Subcutaneous abdominal adipose tissue (tissue), 5 donors: ENCODE data around the gene HSFX1.

Experiments
- H3K27ac ChIP-seq: one replicate; pipeline ENCODE4 v1.7.0; 2013; ENCODE audit warnings: low read depth, mild to moderate bottlenecking, inconsistent platforms, low read length, moderate library complexity
- H3K27me3 ChIP-seq, 5 donors: one replicate each; pipeline ENCODE4 v1.7.0; 2013; ENCODE audit warnings: low read length in 5 of 5, inconsistent platforms in 1 of 5; ENCODE audit not compliant: control insufficient read depth in 5 of 5, insufficient read depth in 4 of 5
- H3K36me3 ChIP-seq, 5 donors: one replicate each; pipeline ENCODE4 v1.7.0; 2013; ENCODE audit warnings: low read length in 5 of 5; ENCODE audit not compliant: control insufficient read depth in 5 of 5, insufficient read depth in 5 of 5
- H3K4me1 ChIP-seq, 5 donors: one replicate each; pipeline ENCODE4 v1.7.0; 2013; ENCODE audit warnings: low read length in 5 of 5, mild to moderate bottlenecking in 3 of 5, moderate library complexity in 1 of 5; ENCODE audit not compliant: control insufficient read depth in 5 of 5, insufficient read depth in 5 of 5
- H3K4me3 ChIP-seq, 5 donors: one replicate each; pipeline ENCODE4 v1.7.0; 2013; ENCODE audit warnings: low read length in 5 of 5, low read depth in 1 of 5
- H3K9ac ChIP-seq, 5 donors: one replicate each; pipeline ENCODE4 v1.7.0; 2013; ENCODE audit warnings: low read length in 5 of 5, mild to moderate bottlenecking in 4 of 5, moderate library complexity in 3 of 5
- H3K9me3 ChIP-seq, 5 donors: one replicate each; pipeline ENCODE4 v1.7.0; 2013; ENCODE audit warnings: low read length in 5 of 5; ENCODE audit not compliant: control insufficient read depth in 5 of 5
- donor health status: healthy.
- donor health status: healthy.
- donor health status: healthy.
- donor health status: healthy.
- donor health status: healthy.

HSFX1 gene

DNA sequence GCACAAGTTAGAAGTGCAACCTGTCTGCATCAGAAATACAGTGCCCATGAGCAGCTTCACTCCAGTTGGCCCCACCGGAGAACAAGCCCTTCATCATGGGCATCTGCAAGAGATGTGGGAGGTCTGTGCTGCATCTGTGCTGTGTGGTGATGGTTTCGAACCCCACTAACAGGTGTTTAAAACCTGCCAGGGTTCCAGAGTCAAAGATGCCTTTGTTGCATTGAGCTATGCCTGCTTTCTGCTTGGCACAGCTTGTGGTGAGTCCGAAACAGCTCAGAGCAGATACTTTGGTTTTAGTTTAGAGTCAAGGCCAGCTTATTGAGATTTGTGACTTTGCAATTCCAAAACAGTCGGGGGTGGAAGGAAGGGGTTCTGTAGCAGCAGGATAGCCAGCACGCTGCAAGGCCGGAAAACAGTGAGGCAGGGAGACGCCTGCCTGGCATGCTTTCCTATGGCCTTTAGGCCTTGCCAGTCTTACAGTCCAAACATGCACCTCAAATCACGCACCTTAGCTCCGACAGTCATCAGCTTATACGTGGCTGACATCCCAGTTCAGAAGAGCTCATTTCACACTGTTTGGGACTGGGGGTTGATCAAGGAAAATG lies 29.7 kb downstream of the HSFX1 start:
- no peaks in the 10 kb centered on the region for H3K36me3 ChIP-seq
- H3K9ac ChIP-seq, result no peak overlapping the region
- H3K27ac ChIP-seq, result no peak overlapping the region
- H3K4me3 ChIP-seq, result no peak overlapping the region
- H3K9me3 ChIP-seq, result peaks cover 0 to 4% (median 0%) of the 10 kb centered on the region in 5 donors
- no peaks in the 10 kb centered on the region for H3K4me1 ChIP-seq
- H3K27me3 ChIP-seq, result peaks cover 0 to 13% (median 8%) of the 10 kb centered on the region in 5 donors

- Histone ChIP-seq H3K27ac (no peak overlapping the region), H3K36me3 (no peaks in the 10 kb centered on the region), H3K27me3 (peaks cover 0 to 13% (median 8%) of the 10 kb centered on the region in 5 donors), H3K4me3 (no peak overlapping the region), H3K4me1 (no peaks in the 10 kb centered on the region), H3K9ac (no peak overlapping the region), H3K9me3 (peaks cover 0 to under 1% (median 0%) of the 10 kb centered on the region in 5 donors)
These were observed 30.2 kb downstream of the HSFX1 start for GRCh38 chrX:149804102-149804501.

GRCh38 chrX:149807747-149808458 lies 34.0 kb downstream of the HSFX1 start:
- Histone ChIP-seq H3K9ac (no peak overlapping the region), H3K36me3 (no peaks in the 10 kb centered on the region), H3K4me3 (no peak overlapping the region), H3K27ac (no peak overlapping the region), H3K9me3 (no peaks in the 10 kb centered on the region), H3K4me1 (peaks cover 0 to 2% (median 0%) of the 10 kb centered on the region in 5 donors), H3K27me3 (peaks cover 3 to 16% (median 8%) of the 10 kb centered on the region in 5 donors)

DNA sequence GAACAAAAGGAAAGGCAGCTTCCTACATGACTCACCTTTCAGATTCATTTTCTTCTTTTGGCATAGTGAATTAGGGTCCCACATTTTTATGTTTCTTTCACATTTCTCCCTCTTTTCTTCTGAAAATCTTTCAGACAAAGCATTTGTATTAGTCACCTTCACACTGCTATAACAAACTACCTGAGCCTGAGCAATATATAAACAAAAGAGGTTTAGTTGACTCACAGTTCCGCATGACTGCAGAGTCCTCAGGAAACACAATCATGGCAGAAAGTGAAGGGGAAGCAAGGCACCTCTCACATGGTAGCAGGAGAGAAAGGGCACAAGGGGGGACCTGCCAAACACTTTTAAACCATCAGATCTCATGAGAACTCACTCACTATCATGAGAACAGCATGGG lies 44.8 kb downstream of the HSFX1 start:
- H3K9me3 ChIP-seq, result peaks cover 0 to 12% (median 0%) of the 10 kb centered on the region in 5 donors
- no peak overlapping the region for H3K27ac ChIP-seq
- no peaks in the 10 kb centered on the region for H3K27me3 ChIP-seq
- no peaks in the 10 kb centered on the region for H3K4me1 ChIP-seq
- no peak overlapping the region for H3K4me3 ChIP-seq
- H3K36me3 ChIP-seq, result no peaks in the 10 kb centered on the region
- H3K9ac ChIP-seq, result no peak overlapping the region

- Histone ChIP-seq H3K9ac (no peak overlapping the region), H3K27ac (no peak overlapping the region), H3K9me3 (peaks cover 0 to 12% (median 0%) of the 10 kb centered on the region in 5 donors), H3K36me3 (no peaks in the 10 kb centered on the region), H3K4me1 (no peaks in the 10 kb centered on the region), H3K27me3 (no peaks in the 10 kb centered on the region), H3K4me3 (no peak overlapping the region)
These were observed 45.5 kb downstream of the HSFX1 start for GRCh38 chrX:149819371-149819770.

DNA sequence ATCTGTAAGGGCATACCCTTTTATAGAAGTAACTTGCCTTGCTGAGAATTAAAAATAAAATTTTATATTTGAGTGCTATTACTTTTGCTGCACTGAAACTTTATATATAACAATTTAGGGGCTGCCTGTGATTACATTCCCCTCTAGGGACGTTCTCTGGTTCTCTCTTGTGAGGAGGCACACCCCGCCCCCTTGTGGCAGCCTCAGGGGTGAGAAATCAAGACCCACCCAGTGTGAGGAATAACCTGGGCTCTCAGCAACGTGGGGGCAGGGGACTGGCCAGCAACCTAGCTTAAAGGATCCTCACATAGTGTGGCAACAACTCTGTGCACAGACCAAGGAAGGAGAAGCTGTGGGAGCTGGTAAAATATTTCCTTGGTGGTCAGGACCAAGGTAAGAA lies 51.6 kb downstream of the HSFX1 start:
- Histone ChIP-seq H3K4me3 (no peak overlapping the region), H3K36me3 (no peaks in the 10 kb centered on the region), H3K27me3 (peaks cover 0 to 11% (median 3%) of the 10 kb centered on the region in 5 donors), H3K9me3 (no peaks in the 10 kb centered on the region), H3K4me1 (peaks cover 0 to 5% (median 4%) of the 10 kb centered on the region in 5 donors), H3K27ac (no peak overlapping the region), H3K9ac (no peak overlapping the region)
